Left ventricle myocardium inferior (tissue), 1 donor: ENCODE measurements around the gene CTTN. TPM values are rescaled to one million over a fixed set of nuclear protein-coding genes. Genes with fewer than 3 reads are reported as not detected.

Experiments used
- DNase-seq: peaks from one replicate; pipeline ENCODE4 v3.0.0-alpha.2; 2020
- H3K27ac ChIP-seq: fragments of 200-600 bp; replicated peaks from 2 replicates; pipeline ENCODE4 v1.8.0; 2021
- H3K27me3 ChIP-seq: fragments of 200-600 bp; 2 replicates; pipeline ENCODE4 v1.8.0; 2021; ENCODE audit warnings: low read depth
- H3K36me3 ChIP-seq: fragments of 200-600 bp; 2 replicates; pipeline ENCODE4 v1.8.0; 2021
- H3K4me1 ChIP-seq: fragments of 200-600 bp; 2 replicates; pipeline ENCODE4 v1.8.0; 2021
- H3K4me3 ChIP-seq: fragments of 200-600 bp; 2 replicates; pipeline ENCODE4 v1.8.0; 2021; ENCODE audit warnings: mild to moderate bottlenecking, moderate library complexity
- H3K9me3 ChIP-seq: fragments of 200-600 bp; replicated peaks from 2 replicates; pipeline ENCODE4 v1.8.0; 2021
- intact Hi-C: fragments of 100-400 bp; cut with micrococcal nuclease; formaldehyde crosslinking; loops from one replicate; pipeline ENCODE4 v1.11.0; 2022
- total RNA-seq: library from RNA; stranded (reverse); fragmentation: NEBNext Ultra II Directional; extraction: Animal tissue kit (Norgen Biotek cat#: 25700); gene quantifications from one replicate; pipeline ENCODE4 v1.2.1, GENCODE V29; 2021
- TF ChIP-seq, protein P1 (sequence below): fragments of 200-600 bp; IDR thresholded peaks from 2 replicates; pipeline ENCODE4 v1.8.0; 2021; ENCODE audit warnings: antibody characterized with exemption, mild to moderate bottlenecking, borderline replicate concordance
- donor health status: DM: no; HTN: yes; CAD: no; lungs with severe emphysema.

CTTN gene
- total RNA-seq, 1 donor from 2014 or later, result 144 TPM

DNA sequence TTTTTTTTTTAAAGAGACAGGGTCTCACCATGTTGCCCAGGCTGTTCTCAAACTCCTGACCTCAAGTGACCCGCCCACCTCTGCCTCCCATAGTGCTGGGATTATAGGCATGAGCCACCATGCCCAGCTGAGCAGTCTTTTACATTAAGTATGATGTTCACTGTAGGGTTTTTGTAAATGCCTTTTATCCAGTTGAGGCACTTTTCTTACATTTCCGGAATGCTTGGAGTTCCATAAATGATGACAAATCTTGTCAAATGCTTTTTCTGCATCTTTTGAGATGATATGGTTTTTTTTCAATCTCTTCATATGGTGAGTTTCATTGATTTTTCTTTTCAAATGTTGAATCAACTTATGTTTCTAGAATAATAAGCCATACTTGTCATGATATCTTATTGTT is 29.4 kb upstream of the CTTN start:
- intact Hi-C loops, result no loop called here
- TF ChIP-seq, protein P1, sequence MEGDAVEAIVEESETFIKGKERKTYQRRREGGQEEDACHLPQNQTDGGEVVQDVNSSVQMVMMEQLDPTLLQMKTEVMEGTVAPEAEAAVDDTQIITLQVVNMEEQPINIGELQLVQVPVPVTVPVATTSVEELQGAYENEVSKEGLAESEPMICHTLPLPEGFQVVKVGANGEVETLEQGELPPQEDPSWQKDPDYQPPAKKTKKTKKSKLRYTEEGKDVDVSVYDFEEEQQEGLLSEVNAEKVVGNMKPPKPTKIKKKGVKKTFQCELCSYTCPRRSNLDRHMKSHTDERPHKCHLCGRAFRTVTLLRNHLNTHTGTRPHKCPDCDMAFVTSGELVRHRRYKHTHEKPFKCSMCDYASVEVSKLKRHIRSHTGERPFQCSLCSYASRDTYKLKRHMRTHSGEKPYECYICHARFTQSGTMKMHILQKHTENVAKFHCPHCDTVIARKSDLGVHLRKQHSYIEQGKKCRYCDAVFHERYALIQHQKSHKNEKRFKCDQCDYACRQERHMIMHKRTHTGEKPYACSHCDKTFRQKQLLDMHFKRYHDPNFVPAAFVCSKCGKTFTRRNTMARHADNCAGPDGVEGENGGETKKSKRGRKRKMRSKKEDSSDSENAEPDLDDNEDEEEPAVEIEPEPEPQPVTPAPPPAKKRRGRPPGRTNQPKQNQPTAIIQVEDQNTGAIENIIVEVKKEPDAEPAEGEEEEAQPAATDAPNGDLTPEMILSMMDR, result no peak
- Histone ChIP-seq H3K36me3 (peaks cover 50% of the 10 kb centered on the region), H3K4me1 (no peaks in the 10 kb centered on the region), H3K27ac (no peak overlapping the region), H3K9me3 (no peaks in the 10 kb centered on the region), H3K4me3 (no peak overlapping the region), H3K27me3 (no peaks in the 10 kb centered on the region)
- no peak for DNase-seq

DNA sequence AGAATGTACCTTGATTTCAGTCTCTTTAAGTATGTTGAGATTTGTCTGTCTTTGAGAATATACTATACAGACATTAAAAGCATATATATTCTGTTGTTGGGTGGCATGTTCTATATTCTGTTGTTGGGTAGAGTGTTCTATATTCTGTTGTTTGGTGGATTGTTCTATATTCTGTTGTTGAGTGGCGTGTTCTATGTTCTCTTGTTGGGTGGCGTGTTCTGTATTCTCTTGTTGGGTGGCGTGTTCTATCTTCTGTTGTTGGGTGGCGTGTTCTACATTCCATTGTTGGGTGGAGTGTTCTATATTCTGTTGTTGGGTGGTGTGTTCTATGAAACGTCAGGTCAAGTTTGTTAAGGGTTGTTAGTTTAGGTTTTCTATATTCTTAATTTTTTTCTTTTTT is 27.1 kb upstream of the CTTN start:
- no peak overlapping the region for H3K4me3 ChIP-seq
- TF ChIP-seq, protein P1, result no peak
- H3K9me3 ChIP-seq, result no peaks in the 10 kb centered on the region
- no peaks in the 10 kb centered on the region for H3K27me3 ChIP-seq
- peaks cover 51% of the 10 kb centered on the region for H3K36me3 ChIP-seq
- no peak for DNase-seq
- intact Hi-C loops, result no loop called here
- no peak overlapping the region for H3K27ac ChIP-seq
- H3K4me1 ChIP-seq, result no peaks in the 10 kb centered on the region

DNA sequence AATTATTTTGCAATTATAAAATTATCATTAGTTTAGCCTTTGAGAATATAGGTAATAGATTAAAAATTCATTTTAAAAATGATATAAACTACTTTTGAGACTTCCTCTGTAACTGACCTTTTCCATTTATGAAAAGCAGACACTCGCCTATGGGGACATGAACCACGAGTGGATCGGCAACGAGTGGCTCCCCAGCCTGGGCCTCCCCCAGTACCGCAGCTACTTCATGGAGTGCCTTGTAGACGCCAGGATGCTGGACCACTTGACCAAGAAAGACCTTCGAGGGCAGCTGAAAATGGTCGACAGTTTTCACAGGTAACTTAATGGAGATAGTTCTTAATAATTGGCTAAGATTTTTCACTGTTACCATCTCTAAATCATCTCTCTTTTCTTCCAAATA is 26.3 kb upstream of the CTTN start:
- Histone ChIP-seq H3K4me1 (no peaks in the 10 kb centered on the region), H3K4me3 (no peak overlapping the region), H3K36me3 (peaks cover 58% of the 10 kb centered on the region), H3K27ac (no peak overlapping the region), H3K9me3 (no peaks in the 10 kb centered on the region), H3K27me3 (no peaks in the 10 kb centered on the region)
- intact Hi-C loops, result no loop called here
- DNase-seq, result no peak
- TF ChIP-seq, protein P1, result no peak

DNA sequence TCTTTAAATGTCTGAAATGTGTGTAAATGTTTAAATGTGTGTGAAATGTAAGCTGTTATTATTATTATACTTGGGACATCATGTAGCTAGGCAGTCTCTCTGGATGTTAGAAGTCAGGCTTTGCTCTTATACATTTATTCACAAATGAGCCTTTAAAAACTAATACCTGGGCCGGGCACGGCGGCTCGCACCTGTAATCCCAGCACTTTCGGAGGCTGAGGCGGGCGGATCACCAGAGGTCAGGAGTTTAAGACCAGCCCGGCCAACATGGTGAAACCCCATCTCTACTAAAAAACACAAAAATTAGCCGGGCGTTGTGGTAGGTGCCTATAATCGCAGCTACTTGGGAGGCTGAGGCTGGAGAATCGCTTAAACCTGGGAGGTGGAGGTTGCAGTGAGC is 21.7 kb upstream of the CTTN start:
- no peak overlapping the region for H3K4me3 ChIP-seq
- intact Hi-C loops, result no loop called here
- TF ChIP-seq, protein P1, result no peak
- H3K9me3 ChIP-seq, result no peaks in the 10 kb centered on the region
- H3K27me3 ChIP-seq, result no peaks in the 10 kb centered on the region
- H3K36me3 ChIP-seq, result peaks cover 95% of the 10 kb centered on the region
- H3K4me1 ChIP-seq, result no peaks in the 10 kb centered on the region
- DNase-seq, result no peak
- H3K27ac ChIP-seq, result no peak overlapping the region

DNA sequence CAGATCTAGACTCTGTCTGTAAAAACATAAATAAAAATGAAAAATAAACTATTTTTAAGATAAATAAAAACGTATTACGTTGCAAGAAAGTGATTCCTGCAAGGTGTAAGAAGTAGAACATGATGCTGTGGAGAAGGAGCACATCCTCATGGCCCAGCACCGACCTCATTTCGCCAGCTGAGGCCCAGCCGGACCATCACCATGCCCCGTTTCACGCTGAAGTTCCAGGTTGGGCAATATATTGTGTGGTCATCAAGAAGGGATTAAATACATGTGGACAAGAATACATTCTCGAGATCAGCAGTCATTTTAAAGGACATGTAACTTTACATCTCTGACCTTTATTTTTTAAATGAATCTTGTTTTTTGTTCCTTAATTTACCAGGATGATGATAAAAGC is 20.7 kb upstream of the CTTN start:
- Histone ChIP-seq H3K27ac (no peak overlapping the region), H3K36me3 (peaks cover 96% of the 10 kb centered on the region), H3K4me1 (no peaks in the 10 kb centered on the region), H3K27me3 (no peaks in the 10 kb centered on the region), H3K4me3 (no peak overlapping the region), H3K9me3 (no peaks in the 10 kb centered on the region)
- TF ChIP-seq, protein P1, result no peak
- no peak for DNase-seq
- intact Hi-C loops, result no loop called here
